ENCODE measurements around the gene SMPDL3B.

The SMPDL3B gene

DNA sequence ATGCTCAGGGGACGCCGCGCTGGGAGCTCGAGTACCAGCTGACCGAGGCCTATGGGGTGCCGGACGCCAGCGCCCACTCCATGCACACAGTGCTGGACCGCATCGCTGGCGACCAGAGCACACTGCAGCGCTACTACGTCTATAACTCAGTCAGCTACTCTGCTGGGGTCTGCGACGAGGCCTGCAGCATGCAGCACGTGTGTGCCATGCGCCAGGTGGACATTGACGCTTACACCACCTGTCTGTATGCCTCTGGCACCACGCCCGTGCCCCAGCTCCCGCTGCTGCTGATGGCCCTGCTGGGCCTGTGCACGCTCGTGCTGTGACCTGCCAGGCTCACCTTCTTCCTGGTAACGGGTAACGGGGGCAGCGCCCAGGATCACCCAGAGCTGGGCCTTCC is 23.7 kb downstream of the SMPDL3B start:
- TF ChIP-seq, protein P1, sequence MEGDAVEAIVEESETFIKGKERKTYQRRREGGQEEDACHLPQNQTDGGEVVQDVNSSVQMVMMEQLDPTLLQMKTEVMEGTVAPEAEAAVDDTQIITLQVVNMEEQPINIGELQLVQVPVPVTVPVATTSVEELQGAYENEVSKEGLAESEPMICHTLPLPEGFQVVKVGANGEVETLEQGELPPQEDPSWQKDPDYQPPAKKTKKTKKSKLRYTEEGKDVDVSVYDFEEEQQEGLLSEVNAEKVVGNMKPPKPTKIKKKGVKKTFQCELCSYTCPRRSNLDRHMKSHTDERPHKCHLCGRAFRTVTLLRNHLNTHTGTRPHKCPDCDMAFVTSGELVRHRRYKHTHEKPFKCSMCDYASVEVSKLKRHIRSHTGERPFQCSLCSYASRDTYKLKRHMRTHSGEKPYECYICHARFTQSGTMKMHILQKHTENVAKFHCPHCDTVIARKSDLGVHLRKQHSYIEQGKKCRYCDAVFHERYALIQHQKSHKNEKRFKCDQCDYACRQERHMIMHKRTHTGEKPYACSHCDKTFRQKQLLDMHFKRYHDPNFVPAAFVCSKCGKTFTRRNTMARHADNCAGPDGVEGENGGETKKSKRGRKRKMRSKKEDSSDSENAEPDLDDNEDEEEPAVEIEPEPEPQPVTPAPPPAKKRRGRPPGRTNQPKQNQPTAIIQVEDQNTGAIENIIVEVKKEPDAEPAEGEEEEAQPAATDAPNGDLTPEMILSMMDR (IDR thresholded peaks at IDR 0.05; ENCODE audit: low read length), result no peak
- TF ChIP-seq EZH2 (IDR thresholded peaks at IDR 0.05; ENCODE audit: borderline replicate concordance, low read length), result no peak
- H4K20me1 ChIP-seq (ENCODE audit: insufficient read depth, low read length), result no peaks in the 10 kb centered on the region
- H3K36me3 ChIP-seq (ENCODE audit: insufficient read depth, low read length), result no peaks in the 10 kb centered on the region
- peaks cover 20% of the 10 kb centered on the region for H3K4me1 ChIP-seq (ENCODE audit: insufficient read depth, low read length, severe bottlenecking)
- H3K9me2 ChIP-seq (ENCODE audit: low read depth, low read length), result no peaks in the 10 kb centered on the region
- H3K4me2 ChIP-seq (ENCODE audit: low read length), result no peak overlapping the region
- no peaks in the 10 kb centered on the region for H3K27me3 ChIP-seq (ENCODE audit: insufficient read depth, low read length)
- no peaks in the 10 kb centered on the region for H3K79me2 ChIP-seq (ENCODE audit: insufficient read depth, low read length)
- H3K9ac ChIP-seq (ENCODE audit: low read length), result no peak overlapping the region
- H3K4me3 ChIP-seq (ENCODE audit: low read depth, low read length, poor library complexity, severe bottlenecking), result no peak overlapping the region
- no peak overlapping the region for H2AFZ ChIP-seq (ENCODE audit: low read length)
- H3K9me3 ChIP-seq (ENCODE audit: low read length), result no peaks in the 10 kb centered on the region
- H3F3A ChIP-seq (ENCODE audit: insufficient read depth, low read length), result no peaks in the 10 kb centered on the region
- H3K27ac ChIP-seq (ENCODE audit: low read depth, low read length, poor library complexity, severe bottlenecking), result no peak overlapping the region

DNA sequence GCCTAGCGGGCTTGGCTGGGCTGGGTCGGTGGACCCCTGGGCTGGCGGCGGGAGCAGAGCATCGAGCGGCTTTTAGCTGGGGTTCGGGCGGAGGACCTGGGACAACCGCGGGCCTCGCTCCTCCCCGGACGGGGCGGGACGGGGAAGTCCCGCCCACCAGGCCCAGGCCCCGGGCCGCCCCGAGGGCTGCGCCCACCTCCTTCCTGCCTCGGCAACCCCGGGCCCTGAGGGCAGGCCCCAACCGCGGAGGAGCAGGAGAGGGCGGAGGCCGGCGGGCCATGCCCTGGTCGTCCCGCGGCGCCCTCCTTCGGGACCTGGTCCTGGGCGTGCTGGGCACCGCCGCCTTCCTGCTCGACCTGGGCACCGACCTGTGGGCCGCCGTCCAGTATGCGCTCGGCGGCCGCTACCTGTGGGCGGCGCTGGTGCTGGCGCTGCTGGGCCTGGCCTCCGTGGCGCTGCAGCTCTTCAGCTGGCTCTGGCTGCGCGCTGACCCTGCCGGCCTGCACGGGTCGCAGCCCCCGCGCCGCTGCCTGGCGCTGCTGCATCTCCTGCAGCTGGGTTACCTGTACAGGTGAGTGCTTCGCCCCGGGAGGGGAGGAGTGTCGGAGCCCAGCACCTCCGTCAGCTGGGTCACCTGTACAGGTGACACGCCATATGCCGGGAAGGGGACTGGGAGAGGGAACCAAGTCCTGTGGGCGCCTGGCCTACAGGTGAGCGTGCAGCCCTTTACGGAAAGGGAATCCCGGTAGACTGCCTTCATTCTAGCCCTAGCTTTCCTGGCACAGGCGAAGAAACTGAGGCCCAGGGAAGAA is 25.2 kb downstream of the SMPDL3B start, which contains the start of gene XKR8:
Gene XKR8 (plus strand): TSS at position 182 of the 812 bp plus-strand sequence. CDS start 97 bp downstream, at position 279.
- Histone ChIP-seq H3K4me1 (ENCODE audit: insufficient read depth, low read length, severe bottlenecking) (peaks cover 20% of the 10 kb centered on the region), H3F3A (ENCODE audit: insufficient read depth, low read length) (no peaks in the 10 kb centered on the region), H3K4me3 (ENCODE audit: low read depth, low read length, poor library complexity, severe bottlenecking) (peak within 1 kb of the TSS; percentile 68), H3K79me2 (ENCODE audit: insufficient read depth, low read length) (no peaks in the 10 kb centered on the region), H3K27ac (ENCODE audit: low read depth, low read length, poor library complexity, severe bottlenecking) (no peak within 1 kb of the TSS), H3K4me2 (ENCODE audit: low read length) (peak within 1 kb of the TSS; percentile 95), H3K9me2 (ENCODE audit: low read depth, low read length) (no peaks in the 10 kb centered on the region), H3K9ac (ENCODE audit: low read length) (peak within 1 kb of the TSS; percentile 76), H3K36me3 (ENCODE audit: insufficient read depth, low read length) (no peaks in the 10 kb centered on the region), H3K9me3 (ENCODE audit: low read length) (no peaks in the 10 kb centered on the region), H3K27me3 (ENCODE audit: insufficient read depth, low read length) (no peaks in the 10 kb centered on the region), H2AFZ (ENCODE audit: low read length) (peak within 1 kb of the TSS; percentile 89), H4K20me1 (ENCODE audit: insufficient read depth, low read length) (no peaks in the 10 kb centered on the region)
- TF ChIP-seq, protein P1 (IDR thresholded peaks at IDR 0.05; ENCODE audit: low read length), result peak; percentile 58
- no peak for TF ChIP-seq EZH2 (IDR thresholded peaks at IDR 0.05; ENCODE audit: borderline replicate concordance, low read length)

DNA sequence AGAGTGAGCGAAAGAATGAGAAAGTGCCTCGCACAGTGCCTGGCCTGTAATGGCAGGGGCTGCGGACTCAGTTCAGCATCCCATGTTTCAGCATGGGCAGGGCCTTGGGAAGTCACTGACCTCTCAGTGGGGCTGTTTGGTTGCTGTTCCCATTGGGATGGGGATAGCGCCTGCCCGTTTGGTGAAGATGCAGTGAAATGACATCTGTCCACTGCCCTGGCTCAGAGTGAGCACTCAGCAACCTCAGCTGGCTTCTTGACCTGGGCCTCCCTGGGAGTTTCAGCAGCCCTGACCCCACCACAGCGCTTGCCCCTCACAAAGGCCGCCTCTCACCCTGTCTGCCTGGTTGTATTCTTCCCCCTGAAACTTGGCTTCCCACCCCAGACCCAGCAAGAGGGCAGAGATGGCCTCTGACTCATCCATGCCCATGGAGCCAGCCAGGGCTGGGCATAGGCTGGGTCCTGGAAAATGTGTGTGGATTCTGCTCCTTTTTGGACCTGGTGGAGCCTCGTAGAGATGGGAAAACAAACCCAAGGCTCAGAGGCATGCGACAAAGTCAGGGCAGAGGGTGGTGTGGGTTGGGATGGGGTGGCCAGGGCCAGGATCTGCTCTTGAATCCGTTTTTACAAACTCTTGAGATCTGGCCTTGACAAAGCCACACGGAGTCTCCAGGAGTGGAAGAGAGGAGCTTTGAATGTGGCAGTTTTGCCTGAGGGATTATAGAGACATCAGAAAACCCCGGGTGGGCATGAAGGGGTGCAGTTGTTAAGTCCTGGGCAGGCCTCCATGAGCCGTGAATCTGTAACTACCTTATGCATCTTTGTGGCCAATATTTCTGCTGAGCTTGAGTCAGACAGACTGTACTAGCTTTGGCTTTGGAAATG is 26.2 kb downstream of the SMPDL3B start:
- H3K9ac ChIP-seq (ENCODE audit: low read length), result no peak overlapping the region; the same call in 1 of the 2 replicates

More for the DNA sequence above, 26.2 kb downstream of the SMPDL3B start:
- TF ChIP-seq, protein P1 (IDR thresholded peaks at IDR 0.05; ENCODE audit: low read length), result no peak
- no peak for TF ChIP-seq EZH2 (IDR thresholded peaks at IDR 0.05; ENCODE audit: borderline replicate concordance, low read length)
- no peaks in the 10 kb centered on the region for H3K36me3 ChIP-seq (ENCODE audit: insufficient read depth, low read length)
- peak overlapping the region; percentile 95 for H3K4me2 ChIP-seq (ENCODE audit: low read length)
- no peaks in the 10 kb centered on the region for H4K20me1 ChIP-seq (ENCODE audit: insufficient read depth, low read length)
- H3K27ac ChIP-seq (ENCODE audit: low read depth, low read length, poor library complexity, severe bottlenecking), result no peak overlapping the region
- H3K27me3 ChIP-seq (ENCODE audit: insufficient read depth, low read length), result no peaks in the 10 kb centered on the region
- H3K9me2 ChIP-seq (ENCODE audit: low read depth, low read length), result no peaks in the 10 kb centered on the region
- no peaks in the 10 kb centered on the region for H3K9me3 ChIP-seq (ENCODE audit: low read length)
- no peaks in the 10 kb centered on the region for H3F3A ChIP-seq (ENCODE audit: insufficient read depth, low read length)
- H3K4me1 ChIP-seq (ENCODE audit: insufficient read depth, low read length, severe bottlenecking), result peaks cover 20% of the 10 kb centered on the region
- no peaks in the 10 kb centered on the region for H3K79me2 ChIP-seq (ENCODE audit: insufficient read depth, low read length)
- peak overlapping the region; percentile 68 for H3K4me3 ChIP-seq (ENCODE audit: low read depth, low read length, poor library complexity, severe bottlenecking)
- H2AFZ ChIP-seq (ENCODE audit: low read length), result no peak overlapping the region

Measured in OCI-LY1 (cell line).